Panc1 (cell line): ENCODE results near the gene MYO6.

Experiments used
- POLR2AphosphoS5 ChIP-seq: IDR thresholded peaks from 2 replicates; pipeline ENCODE4 v1.6.1; 2012; ENCODE audit warnings: mild to moderate bottlenecking, low read depth, low read length, moderate library complexity
- REST ChIP-seq, 2 experiments: IDR thresholded peaks; 2 replicates each; pipeline ENCODE4 v1.6.1; 2011 to 2012; ENCODE audit warnings: low read depth in 2 of 2, control low read depth in 1 of 2, low read length in 1 of 2, mild to moderate bottlenecking in 1 of 2, moderate library complexity in 1 of 2; ENCODE audit not compliant: insufficient read depth in 1 of 2

- TF ChIP-seq REST (IDR thresholded peaks at IDR 0.05; ENCODE audit: insufficient read depth in 1 of 2, low read depth in 2 of 2, low read length in 1 of 2), result no peak
- no peak for TF ChIP-seq POLR2AphosphoS5
Observed at GRCh38 chr6:75745404-75745803, 3.6 kb upstream of the MYO6 start.
